ENCODE measurements around the gene TRABD2A.

TRABD2A gene

DNA sequence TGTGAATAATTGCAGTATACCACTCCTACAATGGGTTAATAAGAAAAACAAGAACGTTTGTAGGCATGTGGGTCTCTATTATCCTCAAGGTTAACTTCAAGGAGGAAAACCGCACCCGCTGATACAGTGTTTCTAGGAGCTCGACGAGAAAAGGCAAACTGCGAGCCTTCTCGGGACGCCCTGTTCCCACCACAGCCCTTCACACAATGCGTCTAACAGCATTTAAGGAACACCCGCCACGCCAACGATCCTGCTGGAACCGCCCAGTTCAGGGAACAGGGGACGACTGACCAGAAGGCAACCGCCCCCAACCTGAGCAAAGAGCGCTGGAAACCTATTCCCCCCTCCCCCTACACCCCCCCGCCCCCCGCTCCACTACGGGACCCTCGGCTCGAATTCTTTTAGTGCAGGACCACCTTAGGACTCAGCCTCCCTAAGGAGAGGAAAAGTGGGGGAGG is 23.9 kb upstream of the TRABD2A start:
- no peak for DNase-seq (ENCODE audit: low read depth)

GRCh38 chr2:84904151-84904550 is 23.3 kb upstream of the TRABD2A start:
- DNase-seq (ENCODE audit: low read depth), result no peak

GRCh38 chr2:84902526-84902925 is 21.6 kb upstream of the TRABD2A start:
- DNase-seq (ENCODE audit: low read depth), result no peak

DNA sequence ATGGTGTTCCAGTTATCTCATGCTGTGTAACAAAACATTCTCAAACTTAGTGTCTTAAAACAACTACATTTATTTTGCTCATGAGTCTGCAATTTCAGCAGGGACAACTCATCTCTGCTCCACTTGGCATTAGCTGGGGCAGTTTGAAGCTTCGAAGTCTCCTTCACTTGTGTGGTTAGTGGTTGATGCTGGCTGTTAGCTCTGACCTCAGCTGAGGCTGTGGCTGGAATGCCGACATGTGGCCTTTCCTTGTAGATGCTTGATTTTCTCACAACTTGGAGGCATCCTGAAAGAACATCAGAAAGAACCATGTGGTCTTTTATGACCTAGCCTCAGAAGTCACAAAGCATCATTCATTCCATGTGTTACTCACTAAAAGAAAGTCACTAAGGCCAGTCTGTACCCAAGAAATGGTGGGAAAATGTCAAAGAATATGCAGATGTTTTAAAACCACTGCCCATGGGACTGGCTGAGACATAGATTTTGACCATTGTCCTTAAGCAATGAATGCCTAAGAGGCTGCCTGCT is 20.8 kb upstream of the TRABD2A start:
- DNase-seq (ENCODE audit: low read depth), result no peak

DNA sequence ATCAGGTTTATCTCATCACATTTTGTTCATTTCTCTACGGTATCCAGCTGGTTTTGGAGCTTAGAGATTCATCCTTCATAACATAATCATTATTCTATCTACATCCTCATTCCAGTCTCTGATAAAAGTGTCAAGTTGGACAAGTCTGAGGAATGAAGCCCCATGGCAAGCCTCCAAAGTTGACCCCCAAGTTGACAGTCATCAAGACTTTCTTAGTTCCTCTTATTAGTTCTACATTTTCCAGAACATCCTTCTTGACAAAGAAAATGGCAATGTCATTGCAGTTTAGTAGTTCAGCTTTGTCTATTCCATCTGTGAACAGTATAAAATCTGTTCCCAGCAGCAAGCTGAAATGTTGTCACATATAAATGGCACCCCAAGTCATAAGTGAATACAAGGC is 20.1 kb upstream of the TRABD2A start:
- DNase-seq (ENCODE audit: low read depth), result no peak

DNA sequence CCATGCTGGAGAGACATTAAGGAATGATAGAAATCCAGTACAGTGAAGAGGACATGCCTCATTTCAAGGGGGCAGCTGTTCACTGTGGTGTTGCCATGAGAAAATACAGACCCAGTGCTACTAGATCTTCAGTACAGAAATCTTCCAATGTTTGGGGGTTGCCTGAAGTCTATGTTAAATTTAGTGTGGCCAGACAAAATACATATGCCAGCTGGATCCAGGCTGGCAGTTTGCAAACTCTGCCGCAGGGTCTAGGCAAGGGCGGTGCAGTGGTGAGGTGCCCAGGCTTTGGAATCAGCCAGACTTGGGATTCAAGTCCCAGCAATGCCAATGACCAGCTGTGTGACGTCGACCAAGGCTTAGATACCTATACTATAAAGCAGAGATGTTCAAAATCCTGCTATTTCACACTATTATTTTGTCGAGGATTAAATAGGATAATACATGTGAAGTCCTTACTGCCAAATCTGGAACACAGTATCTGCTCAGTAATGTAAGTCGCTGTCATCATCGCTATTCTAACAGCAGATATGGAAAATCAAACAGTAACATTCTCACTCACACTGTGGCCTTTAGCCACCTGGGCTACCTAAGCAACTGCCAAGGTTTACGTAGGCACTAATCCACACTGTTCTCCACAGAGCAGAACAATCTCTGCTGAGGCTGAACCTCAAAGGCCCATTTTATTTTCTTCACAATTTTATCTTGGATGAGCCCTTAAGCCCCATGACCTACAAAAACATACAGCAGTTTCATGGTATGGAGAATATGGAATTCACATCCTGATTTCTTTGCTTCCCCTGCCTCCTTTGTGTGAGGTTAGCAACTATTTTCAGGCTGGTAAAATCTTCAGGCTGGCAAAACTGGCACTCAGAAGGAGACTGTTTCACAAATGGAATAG is 18.7 kb upstream of the TRABD2A start:
- no peak for DNase-seq (ENCODE audit: low read depth)

DNA sequence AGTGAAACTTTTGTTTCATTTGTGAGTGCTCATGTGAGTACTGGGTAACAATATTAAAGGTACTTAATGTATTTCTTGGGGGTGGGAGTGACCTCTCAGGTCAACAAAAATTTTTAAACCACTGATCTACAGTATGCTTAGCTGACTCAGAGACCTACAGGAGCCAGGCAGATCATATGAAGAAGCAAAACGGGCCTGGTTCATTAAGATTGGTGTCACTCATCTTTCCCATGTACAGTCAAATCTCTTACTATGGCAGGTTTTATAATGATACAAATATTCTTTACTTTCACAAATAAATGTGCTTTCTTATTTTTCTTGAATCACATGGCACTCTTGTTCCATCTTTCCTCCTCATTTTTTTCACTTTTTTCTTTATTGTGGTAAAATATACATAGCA is 16.9 kb upstream of the TRABD2A start:
- DNase-seq (ENCODE audit: low read depth), result no peak

DNA sequence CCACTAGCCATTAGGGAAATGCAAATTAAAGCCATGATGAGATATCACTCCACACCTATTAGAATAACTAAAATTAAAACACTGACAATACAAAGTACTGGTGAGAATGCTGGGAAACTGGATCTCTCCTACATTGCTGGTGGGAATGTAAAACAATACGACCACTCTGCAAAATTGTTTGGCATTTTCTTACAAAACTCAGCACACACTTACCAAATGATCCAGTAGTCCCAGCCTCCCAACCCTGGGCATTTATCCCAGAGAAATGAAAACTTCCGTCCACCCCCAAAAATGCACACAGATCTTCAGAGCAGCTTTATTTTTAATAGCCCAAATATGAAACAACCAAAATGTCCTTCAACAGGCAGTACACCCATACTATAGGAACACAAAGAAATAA is 15.7 kb upstream of the TRABD2A start:
- no peak for DNase-seq (ENCODE audit: low read depth)

DNA sequence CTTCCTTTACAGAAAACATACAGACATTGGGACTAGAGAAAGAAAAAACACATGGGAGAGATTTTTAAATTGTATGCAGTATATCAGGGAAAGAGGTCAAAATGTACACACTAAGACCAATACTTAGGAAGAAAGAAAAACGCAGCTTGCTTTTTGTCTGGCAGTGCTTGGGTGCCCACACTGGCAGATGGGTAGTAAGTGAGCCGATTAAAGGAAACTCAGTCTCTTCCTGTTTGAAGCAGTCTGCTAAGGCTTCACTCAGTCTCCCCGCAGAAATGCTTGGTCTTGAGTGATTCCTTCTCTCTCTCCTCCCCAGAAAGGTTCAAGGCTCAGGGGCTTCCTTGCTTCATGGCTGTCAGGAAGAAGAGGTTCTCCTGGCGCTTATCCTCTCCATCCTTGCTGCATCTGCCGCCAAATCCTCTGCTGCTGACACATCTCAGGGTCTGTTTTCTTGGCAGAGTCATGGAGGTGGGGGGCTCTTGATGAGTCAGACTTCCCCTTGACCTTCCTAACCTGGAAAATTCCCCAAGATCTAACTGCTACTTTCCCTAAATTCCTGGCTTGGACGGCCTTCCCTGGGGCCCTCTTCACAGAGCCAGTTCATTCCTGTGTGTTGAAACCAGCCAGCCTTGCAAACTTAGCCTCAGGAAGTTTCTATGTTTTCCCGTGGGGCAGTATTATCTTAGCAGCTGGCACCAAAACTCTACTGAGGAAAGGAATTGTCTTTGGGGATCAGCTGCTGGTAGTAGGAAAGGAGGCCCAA is 14.1 kb upstream of the TRABD2A start:
- no peak for DNase-seq (ENCODE audit: low read depth)

DNA sequence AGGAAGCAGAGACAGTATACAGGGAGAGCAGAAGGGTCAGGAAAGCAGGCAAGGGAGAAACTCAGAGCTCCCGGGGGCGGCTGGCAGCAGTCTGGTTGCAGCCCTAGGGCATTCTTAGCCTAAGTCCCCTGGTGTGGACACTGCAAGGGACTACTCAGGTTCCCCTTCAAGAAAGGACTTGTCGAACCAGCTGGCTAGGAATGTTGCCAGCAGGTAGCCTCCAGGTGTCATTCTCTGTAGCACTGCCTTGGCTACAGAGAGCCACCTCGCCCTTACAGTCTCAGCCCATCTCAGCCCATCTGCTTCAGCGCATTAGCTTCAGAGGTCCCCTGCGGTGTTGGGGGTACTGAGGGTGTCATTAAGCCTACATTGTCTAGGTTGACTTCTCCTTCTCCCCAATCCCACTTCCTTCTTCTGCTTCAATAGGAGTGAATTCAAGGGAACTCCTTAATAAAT is 13.3 kb upstream of the TRABD2A start:
- DNase-seq (ENCODE audit: low read depth), result no peak

DNA sequence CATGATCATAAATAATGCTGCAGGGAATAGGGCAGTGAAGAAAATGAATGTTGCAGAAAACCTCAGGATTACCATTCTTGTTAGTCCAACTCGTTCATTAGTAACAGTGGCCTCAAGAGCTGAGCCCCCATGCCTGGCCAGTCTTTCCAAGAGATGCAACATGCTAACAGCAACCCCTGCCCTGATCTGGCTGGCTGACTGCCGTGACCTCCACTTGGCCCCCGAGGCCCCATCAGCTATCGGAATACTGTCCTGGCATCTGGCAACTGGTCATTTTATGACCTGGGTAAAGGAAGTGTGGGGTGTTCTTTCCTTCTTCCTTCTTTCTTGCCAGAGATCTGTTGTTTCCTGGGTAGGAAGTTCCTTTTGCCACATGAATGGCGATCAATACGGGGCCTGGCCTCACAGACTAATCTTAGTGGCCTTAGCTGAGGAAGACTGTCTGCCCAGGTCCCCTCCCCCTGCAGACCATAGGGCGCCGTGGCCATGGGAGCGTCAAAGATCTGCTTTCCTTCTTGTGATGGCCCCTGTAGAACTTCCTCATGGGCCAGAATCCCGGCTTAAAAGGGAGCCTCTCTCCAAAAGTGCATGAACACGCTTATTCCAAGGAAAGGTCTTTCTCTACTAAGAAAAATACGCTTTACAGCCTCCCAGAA is 10.6 kb upstream of the TRABD2A start:
- no peak for DNase-seq (ENCODE audit: low read depth)

DNA sequence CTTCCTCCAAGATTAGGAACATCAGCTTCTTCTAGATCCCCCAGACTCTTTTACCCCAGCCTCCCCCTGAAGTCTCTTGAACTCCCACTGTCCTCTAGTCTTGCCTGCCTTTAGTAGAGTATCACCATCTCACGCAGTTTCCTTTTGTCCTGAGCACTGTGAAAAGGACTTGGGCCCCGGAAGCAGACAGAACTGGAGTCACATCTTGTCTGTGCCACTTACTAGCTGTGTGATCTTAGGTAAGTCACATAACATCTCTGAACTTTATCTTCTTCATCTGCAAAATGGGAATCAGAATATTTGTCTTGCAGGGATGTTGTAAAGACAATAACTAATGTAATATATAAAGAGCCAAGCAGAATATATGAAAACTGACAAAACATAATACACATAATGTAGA is 8.4 kb upstream of the TRABD2A start:
- no peak for DNase-seq (ENCODE audit: low read depth)

GRCh38 chr2:84888401-84889276 is 7.8 kb upstream of the TRABD2A start:
- peak; percentile 30 for DNase-seq (ENCODE audit: low read depth)

DNA sequence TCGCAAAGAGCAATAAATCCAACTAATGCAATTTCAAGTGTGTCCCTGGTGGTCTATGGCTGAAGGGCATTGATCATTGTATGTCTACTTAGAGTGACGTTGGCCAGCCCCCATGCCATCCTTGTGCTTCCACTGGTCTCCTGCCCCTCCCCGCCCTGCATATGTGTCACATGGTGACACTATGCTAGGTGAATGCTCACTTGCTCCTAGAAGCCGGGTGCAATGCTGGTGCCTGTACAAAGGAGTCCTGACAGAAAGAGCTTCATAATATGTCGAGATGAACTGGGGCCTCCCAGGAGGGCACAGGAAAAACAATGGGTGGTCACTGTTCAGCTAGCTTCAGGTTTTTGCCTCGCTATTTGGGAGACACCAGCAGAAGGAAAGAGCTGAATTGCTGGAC is 5.9 kb upstream of the TRABD2A start:
- DNase-seq (ENCODE audit: low read depth), result no peak

DNA sequence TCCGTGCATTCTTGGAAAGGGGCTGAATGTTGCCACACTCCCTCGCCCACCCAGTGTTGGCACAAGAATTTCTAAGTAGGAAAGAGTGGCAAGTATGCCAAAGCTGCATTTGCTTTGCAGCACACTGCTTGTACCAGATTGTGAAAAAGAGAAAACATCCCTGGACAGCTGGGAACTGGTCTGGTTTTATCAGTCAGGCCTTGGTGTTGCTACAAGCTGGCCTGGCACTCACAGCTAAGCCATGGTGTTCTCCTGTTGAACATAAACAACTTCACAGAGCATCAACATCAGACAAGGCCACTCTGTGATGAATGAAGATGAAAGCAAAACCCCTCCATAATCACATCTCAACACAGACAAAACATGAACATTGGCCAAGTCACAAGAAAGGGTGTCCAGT is 4.2 kb upstream of the TRABD2A start:
- no peak for DNase-seq (ENCODE audit: low read depth)

GRCh38 chr2:84884449-84884848 is 3.6 kb upstream of the TRABD2A start:
- no peak for DNase-seq (ENCODE audit: low read depth)

DNA sequence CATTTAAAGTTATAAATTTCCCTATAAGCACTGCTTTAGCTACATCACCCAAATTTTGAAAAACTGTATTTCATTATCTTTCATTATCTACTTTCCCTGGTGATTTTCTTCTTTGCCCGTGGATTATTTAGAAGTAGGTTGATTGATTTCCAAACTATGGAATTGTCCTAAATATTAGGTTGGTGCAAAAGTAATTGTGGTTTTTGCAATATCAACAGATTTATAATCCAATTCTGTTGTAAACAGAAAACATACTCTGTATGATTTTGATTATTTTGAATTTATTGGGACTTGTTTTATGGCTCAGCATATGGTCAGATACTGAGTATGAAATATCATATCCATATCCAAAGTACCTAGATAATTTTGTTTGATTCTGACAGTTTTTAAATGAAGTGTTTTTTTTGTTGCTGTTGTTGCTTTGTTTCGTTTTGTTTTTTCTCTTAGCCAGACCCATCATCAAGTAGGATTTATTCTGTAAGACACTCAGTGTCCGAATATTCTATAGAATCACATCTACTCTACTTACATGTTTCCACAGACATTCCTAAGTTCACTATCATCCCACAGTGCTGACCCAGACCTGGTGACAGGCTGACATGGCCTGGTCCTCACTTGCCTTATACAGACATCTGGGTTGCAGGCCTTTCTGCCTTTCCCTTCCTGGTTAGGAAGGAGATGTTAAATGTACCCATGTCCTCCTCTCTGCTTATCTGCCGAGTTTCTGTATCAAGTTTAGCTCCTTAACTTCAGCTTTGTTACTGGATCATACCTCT is 2.1 kb upstream of the TRABD2A start:
- DNase-seq (ENCODE audit: low read depth), result no peak

- DNase-seq (ENCODE audit: low read depth), result no peak
These were observed 1.5 kb upstream of the TRABD2A start for GRCh38 chr2:84882414-84882738.

GRCh38 chr2:84881581-84882413 is 913 bp upstream of the TRABD2A start:
- peak; percentile 80 for DNase-seq (ENCODE audit: low read depth)

DNA sequence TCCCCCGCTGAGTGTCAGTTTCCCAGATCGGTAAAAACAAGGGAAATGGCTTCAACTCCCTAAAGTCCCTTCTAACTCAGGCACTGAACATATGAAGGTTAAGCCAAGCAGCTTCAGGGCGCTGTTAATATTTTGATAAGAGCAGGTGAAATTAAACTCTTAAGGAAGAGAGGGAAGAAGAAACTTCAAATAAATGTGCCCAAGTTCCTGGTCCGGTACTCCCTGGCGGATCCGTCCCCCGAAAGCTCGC is 564 bp downstream of the TRABD2A start:
- no peak for DNase-seq (ENCODE audit: low read depth)

All from activated T-cell treated with anti-CD3 and anti-CD28 coated beads for 1 hour (primary cell).